Lower leg skin (tissue), 3 donors: ENCODE measurements around the gene SIRPA.

Source experiments
- CTCF ChIP-seq, 3 donors: fragments of 450-650 bp; IDR thresholded peaks; one replicate each; pipeline ENCODE4 v1.5.1; 2016; ENCODE audit warnings: antibody characterized with exemption in 3 of 3, mild to moderate bottlenecking in 3 of 3, moderate library complexity in 2 of 3
- POLR2A ChIP-seq, 2 donors: fragments of 450-650 bp; IDR thresholded peaks; one replicate each; pipeline ENCODE4 v1.6.1; 2016 to 2017; ENCODE audit warnings: antibody characterized with exemption in 2 of 2, mild to moderate bottlenecking in 1 of 2, moderate library complexity in 1 of 2

GRCh38 chr20:1856424-1856823 is 38.8 kb upstream of the SIRPA start:
- TF ChIP-seq CTCF (IDR thresholded peaks at IDR 0.05) (no peak), POLR2A (IDR thresholded peaks at IDR 0.05) (no peak)
